IMR-90 (cell line): Measurements from ENCODE around the gene ABCA7. TPM values are rescaled to one million over a fixed set of nuclear protein-coding genes. Genes with fewer than 3 reads are reported as not detected.
A peak's percentile ranks its signal among the peaks of the same experiment; 100 is the strongest.

Experiments used
- ATAC-seq: fragments of 200-7000 bp; cut with Tn5 transposase; 2 replicates; pipeline ENCODE4 v1.9.1; 2020; ENCODE audit warnings: low read depth, mild to moderate bottlenecking, moderate library complexity
- BruUV-seq: library from RNA; stranded (reverse); fragments of 400-500 nt; replicated peaks from 2 replicates; lab custom pipeline; 2021; lab: Mats Ljungman, UMichigan
- CTCF ChIA-PET: fragments of 300-600 bp; formaldehyde crosslinking; extraction: SDS; loops from one replicate; lab custom pipeline; 2021; ENCODE audit warnings: antibody characterized with exemption; lab: Yijun Ruan, JAX
- POLR2A ChIA-PET: fragments of 300-600 bp; sonication (Branson Sonifier 250); formaldehyde crosslinking; loops from one replicate; lab custom pipeline; 2022; ENCODE audit warnings: antibody characterized with exemption; ENCODE audit not compliant: unreplicated experiment; lab: Charles Lee
- DNase-seq: peaks from one replicate; pipeline ENCODE4 v3.0.0; 2013
- H2AFZ ChIP-seq: replicated peaks from 2 replicates; pipeline ENCODE3; 2013; ENCODE audit warnings: low read length, mild to moderate bottlenecking; ENCODE audit not compliant: poor library complexity
- H2AK5ac ChIP-seq: 2 replicates; pipeline ENCODE4 v1.6.1; 2013; ENCODE audit warnings: low read depth, low read length, inconsistent platforms
- H2AK9ac ChIP-seq: replicated peaks from 2 replicates; pipeline ENCODE3; 2013; ENCODE audit warnings: mild to moderate bottlenecking, low read depth, low read length, moderate library complexity; ENCODE audit not compliant: poor library complexity
- H2BK120ac ChIP-seq: 2 replicates; pipeline ENCODE4 v1.6.1; 2013; ENCODE audit warnings: low read depth, low read length, inconsistent platforms
- H2BK15ac ChIP-seq: 3 replicates; pipeline ENCODE4 v1.6.1; 2013; ENCODE audit warnings: low read depth, low read length, inconsistent platforms
- H2BK20ac ChIP-seq: 2 replicates; pipeline ENCODE4 v1.6.1; 2013; ENCODE audit warnings: low read depth, mild to moderate bottlenecking, inconsistent platforms, low read length, moderate library complexity
- H2BK5ac ChIP-seq: 2 replicates; pipeline ENCODE4 v1.6.1; 2013; ENCODE audit warnings: mild to moderate bottlenecking, low read depth, low read length, inconsistent platforms; ENCODE audit not compliant: poor library complexity, severe bottlenecking
- H3K14ac ChIP-seq: replicated peaks from 2 replicates; pipeline ENCODE4 v1.6.1; 2013; ENCODE audit warnings: low read depth, low read length, inconsistent platforms
- H3K18ac ChIP-seq: 2 replicates; pipeline ENCODE4 v1.6.1; 2013; ENCODE audit warnings: low read depth, low read length, control low read depth
- H3K23ac ChIP-seq: 2 replicates; pipeline ENCODE4 v1.6.1; 2013; ENCODE audit warnings: low read depth, low read length, inconsistent platforms
- H3K27ac ChIP-seq: 2 replicates; pipeline ENCODE4 v1.5.1; 2013; ENCODE audit warnings: mild to moderate bottlenecking, control low read depth, low read length; ENCODE audit not compliant: insufficient read depth
- H3K27me3 ChIP-seq: 2 replicates; pipeline ENCODE4 v1.6.1; 2013; ENCODE audit warnings: low read length; ENCODE audit not compliant: control insufficient read depth, insufficient read depth
- H3K36me3 ChIP-seq: 2 replicates; pipeline ENCODE4 v1.6.1; 2013; ENCODE audit warnings: low read length, mixed read lengths; ENCODE audit not compliant: control insufficient read depth, insufficient read depth
- H3K4ac ChIP-seq: 2 replicates; pipeline ENCODE4 v1.6.1; 2013; ENCODE audit warnings: low read depth, low read length, inconsistent platforms
- H3K4me1 ChIP-seq: 2 replicates; pipeline ENCODE4 v1.6.1; 2013; ENCODE audit warnings: low read length, mixed read lengths; ENCODE audit not compliant: control insufficient read depth, insufficient read depth
- H3K4me2 ChIP-seq: 2 replicates; pipeline ENCODE4 v1.6.1; 2013; ENCODE audit warnings: low read depth, mild to moderate bottlenecking, control low read depth, low read length, moderate library complexity
- H3K4me3 ChIP-seq: 2 replicates; pipeline ENCODE4 v1.5.1; 2013; ENCODE audit warnings: low read depth, mild to moderate bottlenecking, control low read depth, low read length, moderate library complexity; ENCODE audit not compliant: insufficient read depth
- H3K56ac ChIP-seq: 2 replicates; pipeline ENCODE4 v1.6.1; 2013; ENCODE audit warnings: low read length, inconsistent platforms; ENCODE audit not compliant: insufficient read depth; ENCODE audit errors: extremely low read depth
- H3K79me1 ChIP-seq, 2 experiments: 2 replicates each; pipeline ENCODE4 v1.6.1; 2013; ENCODE audit warnings: low read length in 2 of 2, inconsistent platforms in 1 of 2, low read depth in 1 of 2
- H3K9ac ChIP-seq: 2 replicates; pipeline ENCODE4 v1.6.1; 2013; ENCODE audit warnings: low read depth, low read length, control low read depth
- H3K9me1 ChIP-seq: 2 replicates; pipeline ENCODE4 v1.6.1; 2013; ENCODE audit warnings: low read length, inconsistent platforms; ENCODE audit not compliant: insufficient read depth
- H3K9me3 ChIP-seq: 2 replicates; pipeline ENCODE4 v1.6.1; 2013; ENCODE audit warnings: low read length; ENCODE audit not compliant: control insufficient read depth, insufficient read depth
- H4K20me1 ChIP-seq: 2 replicates; pipeline ENCODE4 v1.6.1; 2013; ENCODE audit warnings: low read length, inconsistent platforms; ENCODE audit not compliant: insufficient read depth
- H4K5ac ChIP-seq: 2 replicates; pipeline ENCODE4 v1.6.1; 2013; ENCODE audit warnings: mild to moderate bottlenecking, low read depth, low read length, control low read depth
- H4K8ac ChIP-seq, 2 experiments: 2 replicates each; pipeline ENCODE4 v1.6.1; 2013; ENCODE audit warnings: low read depth in 2 of 2, low read length in 2 of 2, control low read depth in 1 of 2, inconsistent platforms in 1 of 2
- H4K91ac ChIP-seq: 2 replicates; pipeline ENCODE4 v1.6.1; 2013; ENCODE audit warnings: low read depth, low read length, inconsistent platforms; ENCODE audit not compliant: insufficient read depth
- BHLHE40 ChIP-seq: fragments of 150-350 bp; IDR thresholded peaks from 2 replicates; pipeline ENCODE4 v1.6.1; 2016; ENCODE audit warnings: mild to moderate bottlenecking, low read depth, low read length
- CEBPB ChIP-seq: IDR thresholded peaks from 2 replicates; pipeline ENCODE4 v1.6.1; 2012; ENCODE audit warnings: low read depth, low read length, improper control_type of control experiment
- CHD1 ChIP-seq: IDR thresholded peaks from 2 replicates; pipeline ENCODE4 v1.6.1; 2012; ENCODE audit warnings: low read depth, low read length, improper control_type of control experiment
- FOS ChIP-seq: fragments of 150-350 bp; IDR thresholded peaks from 2 replicates; pipeline ENCODE4 v1.6.1; 2016; ENCODE audit warnings: low read depth, low read length
- MAFK ChIP-seq: IDR thresholded peaks from 2 replicates; pipeline ENCODE4 v1.6.1; 2012; ENCODE audit warnings: low read depth, low read length, improper control_type of control experiment
- MAZ ChIP-seq: IDR thresholded peaks from 2 replicates; pipeline ENCODE4 v1.6.1; 2012; ENCODE audit warnings: low read depth, mild to moderate bottlenecking, low read length, improper control_type of control experiment, moderate library complexity, borderline replicate concordance
- MXI1 ChIP-seq: IDR thresholded peaks from 2 replicates; pipeline ENCODE4 v1.6.1; 2012; ENCODE audit warnings: low read depth, mild to moderate bottlenecking, low read length, moderate library complexity, borderline replicate concordance
- NFE2L2 ChIP-seq: fragments of 150-350 bp; IDR thresholded peaks from 2 replicates; pipeline ENCODE4 v1.6.1; 2016; ENCODE audit warnings: low read depth, mild to moderate bottlenecking, low read length
- POLR2A ChIP-seq: IDR thresholded peaks from 2 replicates; pipeline ENCODE4 v1.6.1; 2012; ENCODE audit warnings: mild to moderate bottlenecking, low read depth, low read length
- RAD21 ChIP-seq: IDR thresholded peaks from 2 replicates; pipeline ENCODE4 v1.6.1; 2012; ENCODE audit warnings: low read length, improper control_type of control experiment
- RCOR1 ChIP-seq: IDR thresholded peaks from 2 replicates; pipeline ENCODE4 v1.6.1; 2012; ENCODE audit warnings: mild to moderate bottlenecking, low read length, improper control_type of control experiment; ENCODE audit not compliant: insufficient replicate concordance
- RFX5 ChIP-seq: IDR thresholded peaks from 2 replicates; pipeline ENCODE4 v1.8.0; 2012; ENCODE audit warnings: low read depth, mild to moderate bottlenecking, low read length, moderate library complexity
- SMC3 ChIP-seq: fragments of 150-350 bp; IDR thresholded peaks from 2 replicates; pipeline ENCODE4 v1.6.1; 2016; ENCODE audit warnings: low read depth, mild to moderate bottlenecking, antibody characterized with exemption, low read length, moderate library complexity
- WGBS, 2 experiments: methylation state at CpG; one replicate each; pipeline versions ENCODE4 v1.1.5 to v1.1.7; 2013; ENCODE audit warnings: missing lambda C conversion rate in 2 of 2; ENCODE audit not compliant: insufficient read length in 1 of 2; ENCODE audit errors: extremely low coverage in 2 of 2; 5-methylcytosine and 5-hydroxymethylcytosine counted together
- dilution Hi-C: fragments of 300-500 bp; cut with HindIII; formaldehyde crosslinking; loops from one replicate; pipeline ENCODE4 v1.14.3; 2018; ENCODE audit warnings: low sequenced_read_pairs; ENCODE audit not compliant: unreplicated experiment
- in situ Hi-C: fragments of 300-500 bp; cut with MboI; formaldehyde crosslinking; loops from 3 replicates; pipeline ENCODE4 v1.14.3; 2019; ENCODE audit warnings: low sequenced_read_pairs, inconsistent platforms, mixed read lengths
- intact Hi-C: fragments of 100-400 bp; cut with micrococcal nuclease; formaldehyde crosslinking; loops from 2 replicates; pipeline ENCODE4 v1.10.0; 2022
- polyA plus RNA-seq, 3 experiments: library from polyadenylated mRNA; depleted of rRNA; stranded (reverse); fragments of >200 nt; gene quantifications; 2 replicates each; pipeline ENCODE4 v1.2.3, GENCODE V29; 2012; ENCODE audit warnings: low replicate concordance in 1 of 3
- total RNA-seq: library from RNA; depleted of rRNA; stranded (reverse); fragments of >200 nt; gene quantifications from 2 replicates; pipeline ENCODE4 v1.2.3, GENCODE V29; 2012
- TF ChIP-seq, protein P1 (sequence below): fragments of 150-350 bp; IDR thresholded peaks from 2 replicates; pipeline ENCODE4 v1.6.1; 2016; ENCODE audit warnings: low read depth, mild to moderate bottlenecking, low read length, moderate library complexity, borderline replicate concordance
- TF ChIP-seq, protein P2 (sequence below): fragments of 150-350 bp; IDR thresholded peaks from 2 replicates; pipeline ENCODE4 v1.6.1; 2017; ENCODE audit warnings: mild to moderate bottlenecking, antibody characterized with exemption, low read length, low read depth
- TF ChIP-seq, protein P3 (sequence below): conservative IDR thresholded peaks from 2 replicates; pipeline ENCODE4 v1.5.1; 2012; ENCODE audit warnings: mild to moderate bottlenecking, low read depth, low read length, improper control_type of control experiment

ABCA7 gene
- total and polyA plus RNA-seq, 2 of the 4 experiments (the other 2 are of a cell fraction) = 0.36 to 3.3 TPM

DNA sequence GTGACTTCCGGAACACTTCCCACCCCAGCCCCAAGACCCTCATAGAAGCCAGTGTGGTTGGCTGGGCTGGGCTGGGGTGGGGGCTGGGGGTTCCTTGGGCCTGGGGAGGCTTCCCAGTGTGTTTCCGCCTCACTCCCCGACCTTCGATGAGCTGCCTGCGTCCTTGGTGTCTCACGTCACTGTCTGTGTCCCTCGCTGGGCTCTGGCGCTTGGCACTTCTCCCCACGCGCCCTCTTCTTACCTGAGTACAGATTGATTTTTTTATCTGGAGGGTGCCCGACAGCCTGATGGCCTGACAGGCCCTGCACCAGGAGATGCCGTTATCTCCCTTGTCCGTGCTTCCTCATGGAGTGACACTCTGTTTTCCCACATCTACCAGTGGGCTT, 47.2 kb upstream of the ABCA7 start:
- intact Hi-C loops (no loop called here), dilution Hi-C loops (no loop called here), in situ Hi-C loops (no loop called here)
- Histone ChIP-seq H2BK120ac (no peak overlapping the region), H3K4me2 (no peak overlapping the region), H3K4me3 (no peak overlapping the region), H3K23ac (no peak overlapping the region), H3K79me1 (no peaks in the 10 kb centered on the region; a peak in 1 of 4 replicates), H3K4ac (no peak overlapping the region), H3K18ac (no peak overlapping the region), H2AK5ac (no peak overlapping the region), H3K14ac (no peak overlapping the region), H4K20me1 (no peaks in the 10 kb centered on the region; the same call in 1 of the 2 replicates), H2BK15ac (no peak overlapping the region), H3K27me3 (peaks cover 19% of the 10 kb centered on the region), H3K27ac (no peak overlapping the region), H2AFZ (no peak overlapping the region), H3K4me1 (peaks cover 5% of the 10 kb centered on the region), H4K5ac (no peak overlapping the region), H3K36me3 (peaks cover 42% of the 10 kb centered on the region), H2AK9ac (peak overlapping the region; percentile 55), H4K91ac (no peak overlapping the region), H2BK20ac (no peak overlapping the region), H3K9me1 (no peaks in the 10 kb centered on the region), H3K9me3 (no peaks in the 10 kb centered on the region), H3K56ac (no peak overlapping the region), H3K9ac (no peak overlapping the region), H4K8ac (no peak overlapping the region), H2BK5ac (no peak overlapping the region)
- ChIA-PET CTCF (no interaction called here), POLR2A (no interaction called here)
- no TSS peak for BruUV-seq
- ATAC-seq (no peak), DNase-seq (no peak)
- WGBS, 2 experiments = 100% methylated on average over 1 of the region's 13 CpGs; no CpG with 5 or more reads in 1 of the 2 experiments
- TF ChIP-seq MAFK = no peak
- TF ChIP-seq MXI1 = no peak
- no peak for TF ChIP-seq CEBPB
- no peak for TF ChIP-seq MAZ
- no peak for TF ChIP-seq RAD21
- TF ChIP-seq, protein P1, sequence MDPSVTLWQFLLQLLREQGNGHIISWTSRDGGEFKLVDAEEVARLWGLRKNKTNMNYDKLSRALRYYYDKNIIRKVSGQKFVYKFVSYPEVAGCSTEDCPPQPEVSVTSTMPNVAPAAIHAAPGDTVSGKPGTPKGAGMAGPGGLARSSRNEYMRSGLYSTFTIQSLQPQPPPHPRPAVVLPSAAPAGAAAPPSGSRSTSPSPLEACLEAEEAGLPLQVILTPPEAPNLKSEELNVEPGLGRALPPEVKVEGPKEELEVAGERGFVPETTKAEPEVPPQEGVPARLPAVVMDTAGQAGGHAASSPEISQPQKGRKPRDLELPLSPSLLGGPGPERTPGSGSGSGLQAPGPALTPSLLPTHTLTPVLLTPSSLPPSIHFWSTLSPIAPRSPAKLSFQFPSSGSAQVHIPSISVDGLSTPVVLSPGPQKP = no peak
- no peak for TF ChIP-seq CHD1
- no peak for TF ChIP-seq SMC3
- TF ChIP-seq NFE2L2 = no peak
- TF ChIP-seq RCOR1 = no peak
- TF ChIP-seq, protein P2, sequence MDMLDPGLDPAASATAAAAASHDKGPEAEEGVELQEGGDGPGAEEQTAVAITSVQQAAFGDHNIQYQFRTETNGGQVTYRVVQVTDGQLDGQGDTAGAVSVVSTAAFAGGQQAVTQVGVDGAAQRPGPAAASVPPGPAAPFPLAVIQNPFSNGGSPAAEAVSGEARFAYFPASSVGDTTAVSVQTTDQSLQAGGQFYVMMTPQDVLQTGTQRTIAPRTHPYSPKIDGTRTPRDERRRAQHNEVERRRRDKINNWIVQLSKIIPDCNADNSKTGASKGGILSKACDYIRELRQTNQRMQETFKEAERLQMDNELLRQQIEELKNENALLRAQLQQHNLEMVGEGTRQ = no peak
- TF ChIP-seq, protein P3, sequence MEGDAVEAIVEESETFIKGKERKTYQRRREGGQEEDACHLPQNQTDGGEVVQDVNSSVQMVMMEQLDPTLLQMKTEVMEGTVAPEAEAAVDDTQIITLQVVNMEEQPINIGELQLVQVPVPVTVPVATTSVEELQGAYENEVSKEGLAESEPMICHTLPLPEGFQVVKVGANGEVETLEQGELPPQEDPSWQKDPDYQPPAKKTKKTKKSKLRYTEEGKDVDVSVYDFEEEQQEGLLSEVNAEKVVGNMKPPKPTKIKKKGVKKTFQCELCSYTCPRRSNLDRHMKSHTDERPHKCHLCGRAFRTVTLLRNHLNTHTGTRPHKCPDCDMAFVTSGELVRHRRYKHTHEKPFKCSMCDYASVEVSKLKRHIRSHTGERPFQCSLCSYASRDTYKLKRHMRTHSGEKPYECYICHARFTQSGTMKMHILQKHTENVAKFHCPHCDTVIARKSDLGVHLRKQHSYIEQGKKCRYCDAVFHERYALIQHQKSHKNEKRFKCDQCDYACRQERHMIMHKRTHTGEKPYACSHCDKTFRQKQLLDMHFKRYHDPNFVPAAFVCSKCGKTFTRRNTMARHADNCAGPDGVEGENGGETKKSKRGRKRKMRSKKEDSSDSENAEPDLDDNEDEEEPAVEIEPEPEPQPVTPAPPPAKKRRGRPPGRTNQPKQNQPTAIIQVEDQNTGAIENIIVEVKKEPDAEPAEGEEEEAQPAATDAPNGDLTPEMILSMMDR = no peak
- no peak for TF ChIP-seq FOS
- TF ChIP-seq BHLHE40 = no peak
- TF ChIP-seq POLR2A = no peak
- no peak for TF ChIP-seq RFX5
